Tibial nerve (tissue), 4 donors: ENCODE measurements around the gene EMID1.

Experiments used
- EP300 ChIP-seq, 2 donors: sonication (generic); formaldehyde crosslinking; IDR thresholded peaks; one replicate each; pipeline ENCODE4 v1.6.1; 2017; ENCODE audit warnings: antibody characterized with exemption in 2 of 2, mild to moderate bottlenecking in 1 of 2
- POLR2A ChIP-seq, 2 donors: fragments of 450-650 bp; IDR thresholded peaks; one replicate each; pipeline ENCODE4 v1.6.1; 2017; ENCODE audit warnings: antibody characterized with exemption in 2 of 2, mild to moderate bottlenecking in 2 of 2, moderate library complexity in 2 of 2
- TF ChIP-seq, protein P1 (sequence below), 5 experiments: fragments of 200-600 bp in 3 of 5; fragments of 450-650 bp in 2 of 5; sonication (generic) in 3 of 5; IDR thresholded peaks; one replicate each; pipeline ENCODE4 v1.5.1; 2016 to 2019; ENCODE audit warnings: antibody characterized with exemption in 5 of 5, mild to moderate bottlenecking in 3 of 5, moderate library complexity in 2 of 5

DNA sequence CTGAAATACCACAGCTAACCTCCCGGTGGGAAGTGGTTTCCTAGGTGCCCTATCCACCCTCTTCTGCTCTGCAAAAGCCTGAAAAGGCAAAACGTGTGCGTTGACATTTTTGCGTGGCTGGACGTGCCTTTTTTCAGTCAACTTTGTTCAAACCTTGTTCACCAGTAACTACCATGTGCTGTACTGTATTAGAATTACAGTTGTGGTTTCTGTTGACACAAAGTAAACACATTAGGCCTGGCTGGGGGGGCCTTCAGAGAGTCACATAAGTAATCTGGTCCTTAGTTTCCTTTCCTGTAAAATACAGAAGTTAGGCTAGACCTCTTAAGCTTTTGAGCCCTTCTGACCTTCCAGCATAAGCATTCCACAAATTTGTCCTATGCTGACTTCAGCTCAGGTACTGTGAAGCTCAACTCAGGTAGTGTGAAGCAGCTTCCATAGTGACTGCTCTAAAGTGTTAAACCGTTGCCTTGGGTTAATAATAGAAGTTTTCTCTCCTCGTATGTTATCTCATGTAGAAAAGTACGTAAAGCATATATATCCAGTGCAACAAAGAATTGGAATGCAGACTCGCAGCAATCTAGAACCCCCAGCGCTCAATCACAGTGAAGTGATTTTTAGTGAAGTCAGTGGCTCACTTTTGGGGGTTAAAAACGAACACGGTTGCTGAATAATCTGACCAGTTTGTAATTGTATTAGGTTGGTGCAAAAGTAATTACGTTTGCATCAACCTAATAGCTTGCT, 64.2 kb downstream of the EMID1 start:
- TF ChIP-seq, protein P1, sequence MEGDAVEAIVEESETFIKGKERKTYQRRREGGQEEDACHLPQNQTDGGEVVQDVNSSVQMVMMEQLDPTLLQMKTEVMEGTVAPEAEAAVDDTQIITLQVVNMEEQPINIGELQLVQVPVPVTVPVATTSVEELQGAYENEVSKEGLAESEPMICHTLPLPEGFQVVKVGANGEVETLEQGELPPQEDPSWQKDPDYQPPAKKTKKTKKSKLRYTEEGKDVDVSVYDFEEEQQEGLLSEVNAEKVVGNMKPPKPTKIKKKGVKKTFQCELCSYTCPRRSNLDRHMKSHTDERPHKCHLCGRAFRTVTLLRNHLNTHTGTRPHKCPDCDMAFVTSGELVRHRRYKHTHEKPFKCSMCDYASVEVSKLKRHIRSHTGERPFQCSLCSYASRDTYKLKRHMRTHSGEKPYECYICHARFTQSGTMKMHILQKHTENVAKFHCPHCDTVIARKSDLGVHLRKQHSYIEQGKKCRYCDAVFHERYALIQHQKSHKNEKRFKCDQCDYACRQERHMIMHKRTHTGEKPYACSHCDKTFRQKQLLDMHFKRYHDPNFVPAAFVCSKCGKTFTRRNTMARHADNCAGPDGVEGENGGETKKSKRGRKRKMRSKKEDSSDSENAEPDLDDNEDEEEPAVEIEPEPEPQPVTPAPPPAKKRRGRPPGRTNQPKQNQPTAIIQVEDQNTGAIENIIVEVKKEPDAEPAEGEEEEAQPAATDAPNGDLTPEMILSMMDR (IDR thresholded peaks at IDR 0.05), result no peak
- no peak for TF ChIP-seq POLR2A (IDR thresholded peaks at IDR 0.05)
- TF ChIP-seq EP300 (IDR thresholded peaks at IDR 0.05), result no peak
